HFFc6 (cell line): ENCODE data around the gene KDM1B. TPM values are rescaled to one million over a fixed set of nuclear protein-coding genes. Genes with fewer than 3 reads are reported as not detected.

ENCODE experiments used
- DNase-seq: peaks from one replicate; pipeline ENCODE4 v3.0.0-alpha.2; 2018
- H3K27ac Mint-ChIP-seq: 2 replicates; pipeline ENCODE4 v1.8.0; 2020; ENCODE audit warnings: mild to moderate bottlenecking, mixed read lengths
- H3K27me3 Mint-ChIP-seq: 2 replicates; pipeline ENCODE4 v1.8.0; 2021; ENCODE audit warnings: mild to moderate bottlenecking, moderate library complexity, mixed read lengths; ENCODE audit not compliant: insufficient read depth
- H3K36me3 Mint-ChIP-seq: 2 replicates; pipeline ENCODE4 v1.8.0; 2021; ENCODE audit warnings: low read depth, mixed read lengths
- H3K4me1 Mint-ChIP-seq: 2 replicates; pipeline ENCODE4 v1.8.0; 2020; ENCODE audit warnings: low read depth, mixed read lengths
- H3K4me3 Mint-ChIP-seq: 2 replicates; pipeline ENCODE4 v1.8.0; 2020; ENCODE audit warnings: mild to moderate bottlenecking, moderate library complexity, mixed read lengths
- H3K9me3 Mint-ChIP-seq: 2 replicates; pipeline ENCODE4 v1.8.0; 2020; ENCODE audit warnings: mild to moderate bottlenecking, mixed read lengths
- CTCF ChIP-seq: fragments of 200-600 bp; sonication (generic); IDR thresholded peaks from 2 replicates; pipeline ENCODE4 v1.5.0; 2021; ENCODE audit warnings: antibody characterized with exemption, mild to moderate bottlenecking
- total RNA-seq, 6 experiments: library from RNA; stranded (reverse); fragmentation: NEBNext Ultra II Directional; extraction: Animal tissue kit (Norgen Biotek cat#: 25700); gene quantifications; 2 replicates in 1 of 6; 3 replicates in 5 of 6; pipeline ENCODE4 v1.2.3, GENCODE V29; 2021

KDM1B gene
- total RNA-seq, 6 experiments from 2014 or later = 17.4 to 20.9 (median 19.1) TPM

DNA sequence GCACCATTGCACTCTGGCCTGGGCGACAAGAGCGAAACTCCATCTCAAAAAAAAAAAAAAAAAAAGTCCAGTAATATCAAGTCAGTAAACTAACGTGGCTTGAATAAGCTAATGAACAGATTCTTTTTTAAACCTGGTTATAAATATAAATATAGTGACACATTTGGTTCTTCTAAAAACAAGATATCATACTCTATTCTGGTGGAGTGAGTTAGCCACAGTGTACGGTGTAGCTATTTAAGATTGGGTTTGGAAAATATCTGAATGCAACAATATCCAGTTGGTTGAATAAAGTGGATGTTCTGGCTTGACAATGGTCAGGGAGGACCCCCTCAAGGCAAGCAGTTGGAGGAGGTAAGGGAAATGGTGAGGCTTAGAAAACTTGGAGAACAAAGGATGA lies 115.0 kb downstream of the KDM1B start:
- TF ChIP-seq CTCF = no peak
- Mint-ChIP-seq H3K4me3 (no peak overlapping the region), H3K27ac (no peak overlapping the region), H3K9me3 (no peaks in the 10 kb centered on the region; the same call in 1 of the 2 replicates), H3K27me3 (peaks cover 4% of the 10 kb centered on the region), H3K4me1 (peaks cover 4% of the 10 kb centered on the region), H3K36me3 (no peaks in the 10 kb centered on the region; the same call in none of the 2 replicates)
- no peak for DNase-seq

Other genes starting within 250 kb of the KDM1B start
- 10 to 100 TPM; 63.7 to 72.8 (median 66.4) TPM for gene KIF13A, start 167.8 kb upstream of the KDM1B start, total RNA-seq
- gene NHLRC1, start 32.7 kb upstream of the KDM1B start, total RNA-seq = 1 to 10 TPM; 1.2 to 1.9 (median 1.4) TPM
- 10 to 100 TPM; 15.5 to 23.1 (median 21.2) TPM for gene TPMT, start 345 bp upstream of the KDM1B start, total RNA-seq
- 100 to 1,000 TPM in 5 of 6 experiments, 10 to 100 TPM in 1; 76.7 to 144 (median 132) TPM for gene DEK, start 109.1 kb downstream of the KDM1B start, total RNA-seq
- gene RNF144B, start 231.9 kb downstream of the KDM1B start, total RNA-seq = 1 to 10 TPM in 5 of 6 experiments, under 1 TPM in 1; 0.83 to 4.8 (median 1.2) TPM